NCI-H82 treated with DMSO at 0.1 percent for 48 hours (cell line): ENCODE measurements around the gene APOA1.

ENCODE experiments used
- DNase-seq: peaks from one replicate; lab custom pipeline; 2025; ENCODE audit not compliant: unreplicated experiment; lab: John Stamatoyannopoulos, UW

Gene APOA1

GRCh38 chr11:116859175-116859574 lies 21.8 kb upstream of the APOA1 start:
- no peak for DNase-seq

GRCh38 chr11:116857936-116858335 lies 20.5 kb upstream of the APOA1 start:
- no peak for DNase-seq

- DNase-seq = no peak
These were observed 19.9 kb upstream of the APOA1 start for GRCh38 chr11:116857316-116857715.

GRCh38 chr11:116856423-116856822 lies 19.0 kb upstream of the APOA1 start:
- DNase-seq = no peak

- DNase-seq = no peak
These were observed 18.0 kb upstream of the APOA1 start for GRCh38 chr11:116855413-116855812.

- no peak for DNase-seq
These were observed 16.1 kb upstream of the APOA1 start for GRCh38 chr11:116853461-116854073.

GRCh38 chr11:116852261-116853031 lies 15.0 kb upstream of the APOA1 start:
- DNase-seq = no peak

- DNase-seq = no peak
These were observed 14.2 kb upstream of the APOA1 start for GRCh38 chr11:116851626-116852025.

- no peak for DNase-seq
These were observed 12.1 kb upstream of the APOA1 start for GRCh38 chr11:116849486-116849885.

GRCh38 chr11:116849060-116849459 lies 11.6 kb upstream of the APOA1 start:
- no peak for DNase-seq

GRCh38 chr11:116847612-116848011 lies 10.2 kb upstream of the APOA1 start:
- DNase-seq = no peak

GRCh38 chr11:116844722-116845121 lies 7.3 kb upstream of the APOA1 start:
- DNase-seq = no peak

- no peak for DNase-seq
These were observed 6.2 kb upstream of the APOA1 start for GRCh38 chr11:116843661-116844060.

- no peak for DNase-seq
These were observed 5.5 kb upstream of the APOA1 start for GRCh38 chr11:116842909-116843308.

- no peak for DNase-seq
These were observed 4.7 kb upstream of the APOA1 start for GRCh38 chr11:116842117-116842516.

GRCh38 chr11:116840746-116841296 lies 3.4 kb upstream of the APOA1 start:
- DNase-seq = no peak

GRCh38 chr11:116840224-116840745 lies 2.9 kb upstream of the APOA1 start:
- no peak for DNase-seq

GRCh38 chr11:116838321-116839084 lies 1.1 kb upstream of the APOA1 start:
- DNase-seq = no peak

- DNase-seq = no peak
These were observed 810 bp downstream of the APOA1 start for GRCh38 chr11:116836632-116836991.

GRCh38 chr11:116835791-116836631 lies 1.4 kb downstream of the APOA1 start:
- DNase-seq = peak; percentile 57
